HG02981 (cell line): Measurements from ENCODE around the gene LEMD3.
A peak's percentile ranks its signal among the peaks of the same experiment; 100 is the strongest.

Experiments
- ATAC-seq: cut with Tn5 transposase; IDR thresholded peaks from one replicate; pipeline ENCODE4 v1.9.1; 2021; ENCODE audit warnings: mild to moderate bottlenecking, moderate library complexity; ENCODE audit not compliant: unreplicated experiment

The LEMD3 gene

DNA sequence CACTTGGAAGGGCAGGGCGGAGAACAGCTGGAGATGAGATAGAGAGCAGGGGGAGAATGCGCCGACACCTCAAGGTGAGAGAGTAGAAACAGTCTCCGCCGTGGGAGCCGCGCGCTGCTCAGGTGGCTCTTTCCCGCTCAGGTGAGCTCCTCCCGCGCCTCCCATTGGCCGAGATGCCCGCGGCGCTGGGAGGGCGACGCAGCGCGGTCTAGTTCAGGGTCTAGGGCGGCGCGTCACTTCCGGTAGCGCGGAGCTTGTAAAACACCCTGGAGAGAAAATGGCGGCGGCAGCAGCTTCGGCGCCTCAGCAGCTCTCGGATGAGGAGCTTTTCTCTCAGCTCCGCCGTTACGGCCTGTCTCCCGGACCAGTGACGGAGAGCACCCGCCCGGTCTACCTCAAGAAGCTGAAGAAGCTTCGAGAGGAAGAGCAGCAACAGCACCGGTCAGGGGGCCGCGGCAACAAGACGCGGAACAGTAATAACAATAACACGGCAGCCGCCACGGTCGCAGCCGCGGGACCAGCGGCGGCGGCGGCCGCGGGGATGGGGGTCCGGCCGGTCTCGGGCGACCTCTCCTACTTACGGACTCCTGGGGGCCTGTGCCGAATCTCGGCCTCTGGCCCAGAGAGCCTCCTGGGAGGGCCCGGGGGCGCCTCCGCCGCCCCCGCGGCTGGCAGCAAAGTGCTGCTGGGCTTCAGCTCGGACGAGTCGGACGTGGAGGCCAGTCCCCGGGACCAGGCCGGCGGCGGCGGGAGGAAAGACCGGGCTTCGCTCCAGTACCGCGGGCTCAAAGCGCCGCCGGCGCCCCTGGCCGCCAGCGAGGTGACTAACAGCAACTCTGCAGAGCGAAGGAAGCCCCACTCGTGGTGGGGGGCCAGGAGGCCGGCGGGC is at the start of gene LEMD3:
Gene LEMD3, plus strand, starts transcription at position 264 of the 889 bp plus-strand sequence. Its CDS starts 14 bp downstream, at position 278.
- ATAC-seq: peak; percentile 93

DNA sequence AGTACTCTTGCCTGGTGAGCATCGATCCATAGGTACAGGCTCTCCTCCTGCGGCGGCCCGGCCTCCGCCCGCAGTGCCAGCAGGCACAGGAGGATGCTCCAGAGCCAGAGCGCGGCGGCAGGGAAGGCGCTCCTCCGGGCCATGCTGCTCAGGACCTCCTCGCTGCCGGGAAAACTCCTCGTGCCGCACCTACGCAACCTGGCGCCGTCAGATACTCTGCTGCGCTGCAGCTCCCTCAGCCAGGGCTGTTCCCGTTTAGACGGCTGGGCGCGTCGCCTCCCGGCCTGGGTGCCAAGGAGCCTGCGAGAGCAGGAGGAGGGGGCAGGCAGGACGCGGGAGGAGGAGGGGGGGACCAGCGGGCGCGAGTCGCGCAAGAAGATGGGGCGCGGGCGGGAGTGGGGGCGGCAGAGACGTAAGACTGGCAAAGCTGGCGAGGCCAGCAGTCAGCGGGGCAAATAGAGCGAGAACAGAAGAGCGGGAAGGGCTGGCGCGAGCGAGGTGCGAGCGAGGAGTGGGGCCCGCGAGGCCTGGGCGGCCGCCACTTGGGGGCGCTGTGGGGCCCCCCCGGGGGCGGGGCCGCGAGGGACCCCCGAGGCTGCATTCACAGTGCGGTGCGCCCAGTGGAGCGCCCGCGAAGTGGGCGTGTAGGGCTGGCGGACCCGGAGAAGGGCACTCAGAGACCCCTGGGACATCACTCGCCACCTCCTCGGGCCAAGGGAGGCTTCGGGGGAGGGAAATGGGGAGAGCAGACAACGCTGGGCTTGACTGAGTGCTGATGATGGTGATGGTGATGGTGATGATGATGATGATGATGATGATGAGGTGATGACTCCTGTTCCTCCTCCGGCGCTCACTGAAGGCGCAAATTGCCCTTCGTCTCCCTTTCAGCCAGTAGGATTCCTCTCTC is 48.1 kb upstream of the LEMD3 start, which contains the start of gene WIF1:
Gene WIF1, minus strand, starts transcription at position 257 of the 907 bp plus-strand sequence. Its CDS starts 114 bp downstream, at position 143.
- ATAC-seq: no peak

DNA sequence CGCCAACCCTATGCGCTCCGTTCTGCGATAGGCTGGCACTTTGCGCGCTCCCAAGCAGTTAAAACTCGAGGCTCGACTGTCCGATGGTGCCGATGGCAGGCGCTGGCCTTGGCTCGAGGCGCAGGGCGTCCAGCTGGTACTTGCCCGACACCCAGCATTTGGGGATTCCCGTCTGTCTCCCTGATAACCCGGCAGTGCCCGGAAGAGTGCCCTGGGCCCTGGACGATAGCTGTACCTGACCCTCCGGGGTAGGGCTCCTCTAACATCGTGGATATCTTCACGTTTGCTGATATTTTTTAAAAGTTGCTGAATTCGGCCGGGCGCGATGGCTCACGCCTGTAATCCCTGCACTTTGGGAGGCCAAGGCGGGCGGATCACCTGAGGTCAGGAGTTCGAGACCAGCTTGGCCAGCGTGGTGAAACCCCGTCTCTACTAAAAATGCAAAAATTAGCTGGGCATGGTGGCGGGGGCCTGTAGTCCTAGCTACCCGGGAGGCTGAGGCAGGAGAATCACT is 47.4 kb upstream of the LEMD3 start:
- ATAC-seq: no peak

DNA sequence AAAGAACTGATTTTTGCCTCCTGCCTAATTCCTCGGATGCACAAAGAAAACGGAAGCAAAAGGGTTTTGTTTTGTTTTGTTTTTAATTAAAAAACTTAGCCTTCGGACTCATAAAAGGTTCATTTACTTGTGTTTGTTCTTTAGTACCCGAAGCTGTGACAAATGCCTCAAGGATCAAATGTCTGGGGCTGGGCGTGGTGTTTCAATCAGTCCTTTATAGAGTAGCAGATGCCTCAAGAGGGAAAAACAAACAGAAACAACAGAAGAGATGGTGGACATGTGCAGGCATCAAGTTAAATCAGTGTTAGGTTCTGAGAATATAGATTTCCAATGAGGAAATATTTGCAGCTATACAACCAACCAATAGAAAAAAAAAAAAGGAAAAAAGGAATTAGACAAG is 46.7 kb upstream of the LEMD3 start:
- ATAC-seq: no peak

DNA sequence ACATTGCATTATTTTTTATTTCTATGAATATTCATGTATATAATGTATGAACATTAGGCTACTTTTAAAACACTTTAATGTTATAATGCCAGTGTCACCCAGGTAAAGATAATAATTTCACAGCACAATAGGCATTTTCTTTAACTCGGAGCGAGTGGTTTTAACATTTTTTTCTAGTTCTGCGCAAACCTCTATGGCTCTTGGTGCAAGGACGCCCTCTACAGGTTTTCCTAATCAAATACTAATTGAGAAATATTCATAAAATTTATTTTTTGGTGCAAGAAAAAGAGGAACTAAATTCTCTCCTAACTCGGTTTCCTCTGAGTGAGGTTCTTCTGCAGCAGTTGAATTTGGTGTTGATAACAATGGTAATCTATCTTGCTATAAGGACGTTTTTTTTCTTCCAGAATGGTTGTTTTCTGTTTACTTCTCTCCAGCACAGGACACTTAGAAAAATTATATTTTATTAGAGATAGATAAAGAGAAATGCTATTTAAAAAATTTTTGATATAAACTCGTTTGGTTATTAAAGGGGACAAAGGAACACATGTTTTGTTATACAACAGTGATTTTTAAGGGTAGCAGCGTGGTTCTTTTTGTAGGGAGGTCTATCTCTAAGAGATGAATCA is 45.8 kb upstream of the LEMD3 start:
- no peak for ATAC-seq

DNA sequence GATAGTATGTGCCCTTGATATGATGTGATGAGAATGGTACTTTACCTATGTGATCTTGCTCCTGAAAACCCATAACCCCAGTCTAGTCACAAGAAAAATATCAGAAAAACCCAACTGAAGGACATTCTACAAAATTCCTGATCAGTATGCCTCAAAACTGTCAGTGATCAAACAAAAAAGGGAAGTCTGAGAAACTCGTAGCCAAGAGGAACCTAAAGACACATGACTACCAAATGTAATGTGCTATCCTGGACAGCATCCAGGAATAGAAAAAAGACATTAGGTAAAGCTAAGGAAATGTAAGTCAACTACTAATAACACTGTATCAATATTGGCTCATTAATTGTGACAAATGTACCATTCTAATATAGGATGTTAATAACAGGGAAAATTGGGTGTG is 44.1 kb upstream of the LEMD3 start:
- ATAC-seq: no peak

DNA sequence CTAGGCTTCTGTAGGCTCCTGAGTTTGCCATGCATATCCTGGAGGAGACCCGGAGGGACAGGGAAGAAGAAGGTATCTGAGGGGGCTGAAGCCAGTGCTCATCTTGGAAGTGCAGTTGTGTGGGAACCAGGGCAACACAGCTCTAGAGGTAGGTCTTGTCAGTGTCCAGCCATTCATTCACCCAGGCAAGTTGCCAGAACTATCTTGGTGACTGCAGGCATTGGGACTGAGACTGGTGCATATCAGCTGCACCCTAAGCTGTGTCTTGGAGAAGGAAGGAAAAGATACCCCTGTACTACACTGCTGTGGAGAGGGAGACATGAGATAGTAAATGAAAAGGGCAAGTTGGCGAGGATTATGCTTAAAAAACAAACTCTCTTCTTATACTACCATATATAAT is 43.4 kb upstream of the LEMD3 start:
- ATAC-seq: no peak

DNA sequence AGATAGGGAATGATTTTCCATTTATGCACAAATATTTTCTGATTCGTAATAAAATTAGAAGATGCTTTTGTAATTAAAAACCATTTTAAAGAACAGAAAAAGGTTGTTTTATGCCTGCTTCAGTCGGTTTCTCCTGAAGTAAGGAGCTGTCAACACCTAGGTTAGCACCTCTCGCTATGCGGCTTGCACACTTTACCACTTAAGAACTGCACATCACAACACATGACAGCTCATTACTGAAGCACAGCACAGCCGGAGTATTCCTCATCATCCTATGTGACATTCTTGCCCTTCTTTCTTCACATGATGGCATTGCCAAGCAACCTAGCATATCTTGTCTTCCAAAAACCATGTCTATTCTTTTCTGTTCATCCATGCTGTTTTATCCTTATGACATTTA is 42.9 kb upstream of the LEMD3 start:
- ATAC-seq: no peak

DNA sequence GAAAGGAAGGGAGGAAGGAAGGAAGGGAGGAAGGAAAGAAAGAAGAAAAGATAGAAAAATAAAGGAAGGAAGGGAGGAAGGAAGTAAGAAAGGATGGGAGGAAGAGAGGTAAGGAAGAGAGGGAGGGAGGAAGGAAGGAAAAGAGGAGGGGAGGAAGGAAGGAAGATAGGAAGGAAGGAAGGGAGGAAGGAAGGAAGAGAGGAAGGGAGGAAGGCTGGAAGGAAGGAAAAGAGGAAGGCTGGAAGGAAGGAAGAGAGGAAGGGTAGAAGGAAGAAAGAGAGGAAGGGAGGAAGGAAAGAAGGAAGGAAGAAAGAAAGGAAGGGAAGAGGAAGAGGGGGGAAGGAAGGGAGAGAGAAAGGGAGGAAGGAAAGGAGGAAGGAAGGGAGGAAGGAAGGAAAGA is 35.5 kb upstream of the LEMD3 start:
- no peak for ATAC-seq

DNA sequence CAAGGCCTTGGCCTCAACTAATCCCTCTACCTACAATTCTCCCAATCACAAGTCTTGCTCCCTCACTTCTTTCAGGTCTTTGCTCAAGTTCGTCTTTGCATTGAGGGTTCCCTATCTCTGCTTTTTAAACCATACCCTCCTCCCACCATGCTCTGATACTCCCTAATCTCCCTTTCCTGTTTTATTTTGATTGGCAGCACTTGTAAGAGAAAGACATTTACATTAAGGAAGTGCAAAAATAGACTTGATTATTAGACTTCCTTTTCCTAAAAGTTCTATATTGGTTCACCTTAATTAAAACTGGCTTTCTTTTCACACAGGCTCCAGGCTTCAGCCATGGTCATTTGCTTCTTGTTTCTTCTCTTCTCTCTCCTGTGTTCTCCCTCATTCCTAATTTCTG is 30.0 kb upstream of the LEMD3 start:
- ATAC-seq: no peak

DNA sequence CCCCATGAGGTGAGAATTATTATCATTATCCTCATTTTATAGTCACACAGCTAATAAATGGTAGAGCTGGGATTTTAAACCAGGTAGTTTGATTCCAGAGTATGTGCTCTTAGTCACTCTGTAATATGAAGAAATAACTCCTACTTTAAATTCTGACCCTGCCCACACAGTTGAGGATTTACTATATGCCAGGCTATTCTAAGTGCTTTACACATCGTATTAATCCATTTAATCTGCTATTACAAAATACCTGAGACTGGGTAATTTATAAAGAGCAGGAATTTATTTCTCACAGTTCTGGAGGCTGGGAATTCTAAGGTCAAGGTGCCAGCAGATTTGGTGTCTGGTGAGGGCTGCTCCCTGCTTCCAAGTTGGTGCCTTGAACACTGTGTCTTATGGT is 28.6 kb upstream of the LEMD3 start:
- ATAC-seq: no peak

DNA sequence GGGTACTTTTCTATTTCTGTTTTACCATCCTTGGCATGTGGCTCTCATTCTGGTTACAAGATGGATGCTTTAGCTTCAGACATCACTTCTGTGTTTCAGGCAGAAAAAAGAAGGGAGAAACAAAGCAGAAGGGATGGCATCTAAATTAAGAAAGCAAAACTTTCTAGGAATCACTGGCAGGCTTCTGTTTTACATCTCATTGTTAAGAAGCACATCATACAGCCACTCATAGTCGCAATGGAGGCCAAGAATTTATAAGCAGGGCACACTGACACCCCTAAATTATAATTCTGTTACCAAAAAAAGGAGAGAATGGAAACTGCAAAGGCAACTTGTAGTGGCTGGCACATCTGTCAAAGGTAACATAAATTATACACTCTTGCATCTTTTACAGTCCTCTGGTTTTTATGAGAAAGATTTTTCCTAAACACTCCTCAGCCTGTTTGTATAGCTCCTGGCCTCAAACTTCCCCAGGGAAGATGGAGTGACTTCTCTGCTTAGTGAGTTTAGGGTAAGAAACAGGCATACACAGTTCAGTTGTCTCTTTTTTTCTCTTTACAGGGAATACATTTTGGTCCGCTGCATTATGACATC is 22.0 kb upstream of the LEMD3 start:
- no peak for ATAC-seq

DNA sequence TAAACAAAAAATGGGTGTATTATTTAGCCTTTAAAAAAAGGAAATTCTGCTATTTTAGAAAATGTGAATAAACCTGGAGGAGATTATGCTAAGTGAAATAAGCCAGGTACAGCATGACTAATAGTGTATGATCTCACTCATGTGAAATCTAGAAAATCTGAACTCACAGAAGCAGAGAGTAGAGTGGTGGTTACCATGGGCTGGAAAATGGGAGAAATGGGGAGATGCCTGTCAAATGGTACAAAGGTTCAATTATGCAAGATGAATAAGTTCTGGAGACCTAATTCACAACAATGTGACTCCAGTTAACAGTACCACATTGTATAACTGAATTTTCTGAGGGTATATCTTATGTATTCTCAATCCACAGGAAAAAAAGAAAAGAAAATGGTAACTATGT is 17.4 kb upstream of the LEMD3 start:
- ATAC-seq: no peak

DNA sequence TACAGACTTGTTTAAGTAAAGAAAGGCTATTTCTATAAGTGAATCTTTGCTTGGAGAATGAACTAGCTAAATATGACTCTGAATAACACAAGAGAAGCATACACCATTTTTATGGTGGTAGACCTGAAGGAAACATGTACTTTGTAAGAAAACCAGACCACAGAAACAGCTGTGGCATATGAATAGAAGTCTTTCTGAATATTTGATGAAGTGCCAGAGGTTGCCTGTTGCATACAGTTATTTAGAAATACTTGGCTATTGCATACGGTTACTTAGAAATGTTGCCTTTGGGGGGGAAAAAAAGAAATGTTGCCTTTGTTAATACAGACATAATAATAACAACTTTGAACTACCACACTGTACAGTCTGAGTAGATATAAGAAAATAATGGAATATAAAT is 16.8 kb upstream of the LEMD3 start:
- no peak for ATAC-seq

DNA sequence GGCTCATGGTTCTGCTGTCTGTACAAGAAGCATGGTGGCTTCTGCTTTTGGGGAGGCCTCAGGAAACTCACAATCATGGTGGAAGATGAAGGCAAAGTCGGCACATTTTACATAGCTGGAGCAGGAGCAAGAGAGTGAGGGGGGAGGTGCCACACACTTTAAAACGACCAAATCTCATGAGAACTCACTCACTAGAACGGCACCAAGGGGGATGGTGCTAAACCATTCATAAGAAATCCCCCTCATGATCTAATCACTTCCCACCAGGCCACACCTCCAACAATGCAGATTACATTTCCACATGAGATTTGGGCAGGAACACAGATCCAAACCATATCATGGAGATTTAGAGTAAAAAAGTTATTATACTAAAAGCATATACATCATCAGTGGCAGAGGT is 13.6 kb upstream of the LEMD3 start:
- ATAC-seq: peak; percentile 17

DNA sequence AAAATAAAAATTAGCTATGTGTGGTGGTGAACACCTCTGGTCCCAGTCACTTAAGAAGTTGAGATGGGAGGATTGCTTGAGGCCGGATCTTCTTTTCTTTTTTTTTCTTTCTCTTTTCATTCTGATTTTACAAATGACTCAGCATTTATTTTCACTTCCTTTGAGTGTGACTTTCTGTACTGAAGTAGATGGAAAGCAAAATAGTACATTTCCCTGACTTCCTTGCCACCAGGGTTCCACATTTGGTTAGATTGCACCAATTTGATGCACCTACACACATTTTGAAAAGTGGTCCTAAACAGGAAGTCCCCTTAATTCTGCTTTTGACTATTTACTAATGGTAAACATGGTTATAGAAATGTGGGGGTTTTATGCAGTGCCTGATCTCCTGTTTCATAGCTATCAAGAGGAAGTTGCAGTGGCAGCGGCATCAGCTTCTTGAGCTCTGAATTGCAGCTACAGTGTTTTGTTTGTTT is 13.0 kb upstream of the LEMD3 start:
- ATAC-seq: peak; percentile 89

DNA sequence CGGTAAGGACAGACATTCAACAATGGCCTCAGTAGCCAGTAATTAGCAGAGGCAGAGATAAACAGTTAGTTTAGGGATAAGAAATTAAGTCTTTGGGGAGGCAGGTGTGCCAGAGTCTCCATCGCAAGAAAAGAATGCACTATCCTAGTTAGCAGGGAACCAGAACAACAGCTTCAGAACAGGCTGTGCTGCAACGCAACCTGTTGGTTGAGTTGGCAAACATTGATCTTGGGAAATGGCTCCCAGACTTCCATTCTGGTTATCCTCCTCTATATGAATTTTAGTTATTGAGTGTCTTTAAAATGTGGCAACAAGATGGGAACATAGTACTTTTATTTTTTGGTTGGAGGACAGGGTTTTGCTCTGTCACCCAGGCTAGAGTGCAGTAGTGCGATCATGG is 12.3 kb upstream of the LEMD3 start:
- no peak for ATAC-seq

DNA sequence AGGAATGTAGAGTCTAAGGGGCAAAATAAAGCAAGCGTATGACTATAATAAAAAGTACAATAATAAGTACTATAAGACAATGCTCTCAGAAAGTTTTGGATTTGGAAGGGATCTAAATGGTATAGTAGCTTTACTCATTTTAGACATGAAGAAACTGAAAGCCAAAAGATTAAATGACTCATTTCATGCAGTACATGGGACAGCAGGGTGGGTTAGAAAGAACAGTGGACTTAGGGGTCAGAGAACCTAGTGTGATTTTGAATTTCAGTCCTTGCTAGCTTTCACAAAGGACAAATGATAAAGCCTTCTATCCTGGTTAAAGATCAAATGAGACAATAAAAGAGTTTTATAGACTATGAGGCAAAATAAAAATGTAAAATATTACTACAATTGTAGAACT is 6.8 kb upstream of the LEMD3 start:
- ATAC-seq: peak; percentile 70

DNA sequence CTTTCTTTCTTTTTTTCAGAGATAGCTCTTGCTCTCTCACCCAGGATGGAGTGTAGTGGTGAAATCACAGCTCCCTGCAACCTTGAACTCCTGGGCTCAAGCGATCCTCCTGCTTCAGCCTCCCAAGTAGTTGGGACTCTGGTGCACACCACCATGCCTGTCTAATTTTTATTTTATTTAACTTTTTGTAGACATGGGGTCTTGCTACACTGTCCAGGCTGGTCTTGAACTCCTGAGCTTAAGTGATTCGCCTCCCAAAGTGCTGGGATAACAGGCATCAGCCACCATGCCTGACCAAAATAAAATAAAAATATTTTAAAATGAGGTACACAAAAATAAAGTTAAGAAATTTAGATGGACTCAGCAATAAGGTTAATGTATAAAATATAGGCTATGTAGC is 5.1 kb upstream of the LEMD3 start:
- no peak for ATAC-seq

DNA sequence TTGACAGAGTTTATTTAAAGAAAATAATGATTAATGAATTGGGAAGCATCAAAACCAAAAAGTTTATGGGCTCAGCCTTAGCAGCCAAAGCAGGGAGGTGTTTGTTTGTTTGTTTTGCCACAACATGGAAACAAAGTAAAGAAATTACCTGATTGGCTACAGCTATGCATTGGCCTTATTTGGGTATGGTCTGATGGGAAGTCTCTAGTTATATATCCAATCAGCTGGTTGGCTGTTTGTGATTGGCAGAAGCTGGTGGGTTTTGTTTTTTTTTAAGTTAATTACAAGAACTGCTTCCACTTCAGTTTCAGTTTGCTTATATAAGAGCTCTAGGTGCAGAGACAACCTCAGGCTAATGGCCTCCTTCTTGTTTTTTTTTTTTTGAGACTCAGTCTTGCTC is 4.6 kb upstream of the LEMD3 start:
- no peak for ATAC-seq
